HG03432 (cell line): ENCODE measurements around the gene EGR4.

Experiments
- ATAC-seq: cut with Tn5 transposase; IDR thresholded peaks from one replicate; pipeline ENCODE4 v1.9.1; 2021; ENCODE audit warnings: mild to moderate bottlenecking, moderate library complexity; ENCODE audit not compliant: unreplicated experiment

The EGR4 gene

GRCh38 chr2:73250872-73251846 lies 42.2 kb downstream of the EGR4 start:
- no peak for ATAC-seq

GRCh38 chr2:73249636-73250035 lies 43.7 kb downstream of the EGR4 start:
- ATAC-seq, result no peak

GRCh38 chr2:73246850-73247249 lies 46.5 kb downstream of the EGR4 start:
- ATAC-seq, result no peak

- ATAC-seq, result no peak
Observed at GRCh38 chr2:73244580-73244979, 48.8 kb downstream of the EGR4 start.

GRCh38 chr2:73243884-73244570 lies 49.3 kb downstream of the EGR4 start:
- ATAC-seq, result no peak
